Measurements from ENCODE around the gene LHFPL2.
"Not testable (repeated sequence)": the region's sequence is repeated elsewhere in the genome, so short reads cannot be mapped to it uniquely, and the experiment has no call there.

- TF ChIP-seq CTCF, MAX (IDR thresholded peaks at IDR 0.05; ENCODE audit: low read depth, low read length): not testable (repeated sequence)
Observed at GRCh38 chr5:78687514-78687913, 38.9 kb upstream of the LHFPL2 start.
